ENCODE data around the gene EHD4.

Gene EHD4

DNA sequence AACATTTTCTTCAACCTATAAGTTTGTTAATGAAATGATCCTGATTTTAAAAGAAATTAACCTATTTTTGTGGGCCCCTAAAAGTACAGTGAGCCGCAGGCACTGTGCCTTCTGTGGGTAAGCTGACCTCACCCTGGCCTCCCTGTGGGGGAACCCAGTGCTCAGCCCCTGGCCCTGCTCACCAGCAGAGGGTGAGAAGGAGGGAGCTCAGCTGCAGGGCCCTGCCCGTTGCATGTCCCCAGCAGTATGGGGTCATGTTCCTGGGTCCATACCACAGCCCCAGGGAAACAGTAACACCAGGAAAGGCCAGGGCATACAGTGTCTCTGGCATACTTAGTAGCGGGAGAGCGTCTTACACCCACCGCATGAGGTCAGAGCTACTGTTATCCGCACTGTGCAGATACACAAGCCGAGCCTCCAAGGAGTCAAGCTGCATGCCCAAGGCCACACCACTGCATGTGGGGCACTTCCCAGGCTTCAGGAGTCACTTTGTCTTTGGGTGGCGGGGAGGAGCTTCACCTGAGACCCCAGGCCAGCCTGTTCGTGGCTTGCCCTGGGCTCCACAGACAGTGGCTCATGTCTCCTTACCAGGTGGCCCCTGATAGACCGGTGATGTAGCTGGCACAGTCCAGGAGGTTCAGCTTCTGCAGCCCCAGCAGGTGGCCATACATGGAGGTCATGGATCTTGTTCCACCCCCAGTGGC, 22.6 kb upstream of the EHD4 start:
- no peak for DNase-seq

DNA sequence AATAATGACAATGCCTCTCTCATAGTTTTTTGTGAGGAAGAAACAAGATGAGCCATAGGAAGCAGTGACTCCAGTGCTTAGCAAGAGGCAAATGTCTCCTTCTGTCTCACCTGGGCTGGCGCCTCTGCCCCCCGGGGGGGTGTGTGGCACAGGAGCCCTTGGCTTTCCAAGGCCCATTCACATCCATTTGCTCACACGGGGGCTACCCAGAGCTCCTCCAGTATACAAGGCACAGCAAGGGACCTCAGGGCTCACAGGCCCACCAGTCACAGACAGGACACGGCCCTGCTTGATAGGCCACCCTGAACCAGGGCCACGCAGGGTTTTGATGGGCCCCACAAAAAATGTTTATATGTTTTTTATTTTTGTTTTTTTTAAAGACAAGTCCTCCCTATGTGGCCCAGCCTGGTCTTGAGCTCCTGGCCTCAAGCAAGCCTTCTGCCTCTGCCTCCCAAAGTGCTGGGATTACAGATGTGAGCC, 21.9 kb upstream of the EHD4 start:
- DNase-seq = no peak

DNA sequence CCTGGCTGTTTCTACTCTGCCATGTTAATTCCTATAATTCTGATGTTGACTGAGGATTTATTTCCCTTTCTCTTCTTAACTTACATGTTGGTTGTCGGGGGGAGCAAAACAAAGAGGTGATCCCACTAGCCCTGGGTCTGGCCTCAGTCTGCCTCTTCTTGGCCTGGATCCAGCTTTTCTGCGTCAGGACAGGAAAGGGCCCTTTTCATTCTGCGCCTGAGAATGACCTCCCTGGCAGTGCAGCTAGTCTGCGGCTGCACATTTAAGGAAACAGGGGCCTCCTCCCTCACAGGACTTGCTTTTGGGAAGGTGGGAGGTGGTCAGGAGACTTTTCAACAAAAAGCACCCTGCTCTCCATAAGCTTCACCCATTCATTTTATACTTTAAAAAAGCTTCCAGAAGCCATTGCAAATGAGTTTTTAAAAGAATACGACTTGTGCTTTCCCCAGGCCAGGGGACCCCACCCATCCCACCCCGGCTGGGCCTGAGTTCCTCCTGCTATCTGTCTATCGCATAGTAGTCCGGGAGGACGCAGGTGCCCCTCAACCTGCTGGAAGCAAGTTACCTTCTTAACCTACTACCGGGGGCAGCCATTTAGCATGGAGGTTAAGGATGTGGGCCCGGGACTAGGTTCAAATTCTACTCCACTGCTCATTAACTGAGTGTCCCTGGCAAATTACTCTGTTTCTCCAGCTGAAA, 21.3 kb upstream of the EHD4 start:
- no peak for DNase-seq

DNA sequence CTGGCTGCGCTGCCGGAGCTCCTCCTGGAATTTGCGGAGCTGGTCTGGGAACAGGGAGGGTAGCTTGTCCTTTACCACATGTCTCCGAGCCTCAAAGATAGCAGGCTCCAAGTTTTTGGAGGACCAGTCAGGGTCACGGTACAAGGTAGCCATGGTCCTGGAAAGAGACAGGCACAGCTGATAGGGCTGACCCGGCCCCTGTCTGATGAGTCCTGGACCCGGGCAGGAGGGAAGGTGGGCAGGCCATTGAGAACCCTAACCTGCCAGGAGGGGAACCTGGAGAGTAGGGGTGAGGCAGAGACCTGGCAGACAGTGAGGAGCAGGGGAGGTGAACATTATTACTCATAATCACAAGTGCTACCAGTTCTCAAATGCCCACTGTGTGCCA, 20.4 kb upstream of the EHD4 start:
- DNase-seq = no peak

DNA sequence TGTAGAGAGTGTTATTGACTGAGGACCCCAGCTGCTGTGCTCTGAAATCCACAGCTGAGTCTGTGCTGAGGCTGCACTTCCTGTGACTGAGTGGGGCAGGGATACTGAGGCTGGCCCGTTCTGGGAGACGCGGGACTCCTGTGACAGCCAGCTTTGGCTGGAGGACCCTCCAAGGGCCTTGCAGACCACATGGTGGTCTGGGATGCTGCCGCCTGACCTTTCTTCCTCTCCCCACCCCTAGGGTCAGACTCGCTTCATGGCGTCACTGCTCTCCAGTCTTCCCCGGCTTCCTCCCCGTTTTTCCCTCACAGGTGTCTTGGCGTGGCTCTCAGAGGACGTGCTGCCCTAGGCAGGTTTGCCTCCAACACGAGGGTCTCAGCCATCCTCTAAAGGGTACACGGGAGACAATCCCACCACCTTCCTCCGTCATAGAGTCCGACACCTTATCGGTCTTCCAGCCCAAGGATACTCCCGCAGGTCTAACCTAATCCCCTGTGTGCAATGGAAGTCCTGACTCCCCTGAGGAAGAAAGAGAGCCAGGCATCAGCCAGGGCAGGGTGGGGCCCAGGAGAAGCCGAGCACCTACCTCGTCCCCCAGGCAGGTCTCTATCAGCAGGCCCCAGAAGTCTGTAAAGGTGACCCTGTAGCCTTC, 19.9 kb upstream of the EHD4 start:
- DNase-seq = no peak

DNA sequence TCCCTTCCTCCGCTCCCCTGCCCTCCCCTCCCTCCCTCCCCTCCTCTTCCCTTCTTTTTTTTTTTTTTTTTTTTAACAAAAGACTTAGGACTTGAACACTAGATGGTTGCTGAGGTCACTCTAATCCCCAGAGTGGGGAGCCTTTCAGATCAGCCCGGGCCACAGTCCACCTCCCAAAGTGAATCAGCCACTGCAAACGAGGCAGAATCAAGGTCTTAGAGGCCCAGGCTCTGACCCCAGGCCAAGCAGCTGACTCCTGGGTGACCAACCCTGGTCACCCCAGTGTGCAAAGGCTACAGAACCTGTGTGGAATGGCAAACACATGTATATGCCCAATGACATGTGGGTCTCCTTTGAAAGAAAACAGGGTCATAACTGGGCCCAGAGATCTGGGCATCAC, 18.3 kb upstream of the EHD4 start:
- DNase-seq = no peak

DNA sequence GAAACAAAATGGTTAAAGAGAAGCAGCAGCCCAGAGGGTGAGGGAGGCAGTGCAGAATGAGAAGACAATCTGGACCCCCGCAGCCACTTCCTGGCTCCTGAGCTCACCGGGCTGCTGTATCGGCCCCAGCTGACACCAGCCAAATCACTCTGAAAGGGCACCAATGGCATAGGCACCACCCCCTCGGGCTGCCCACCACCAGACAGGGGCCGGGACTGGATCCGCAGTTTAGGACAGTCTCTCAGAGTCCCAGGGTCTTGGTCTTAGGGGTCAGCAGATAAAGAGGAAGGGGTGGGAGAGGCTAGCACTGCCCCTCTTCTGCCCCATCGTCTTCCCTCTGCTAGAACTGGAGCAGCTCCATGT, 17.9 kb upstream of the EHD4 start:
- no peak for DNase-seq

DNA sequence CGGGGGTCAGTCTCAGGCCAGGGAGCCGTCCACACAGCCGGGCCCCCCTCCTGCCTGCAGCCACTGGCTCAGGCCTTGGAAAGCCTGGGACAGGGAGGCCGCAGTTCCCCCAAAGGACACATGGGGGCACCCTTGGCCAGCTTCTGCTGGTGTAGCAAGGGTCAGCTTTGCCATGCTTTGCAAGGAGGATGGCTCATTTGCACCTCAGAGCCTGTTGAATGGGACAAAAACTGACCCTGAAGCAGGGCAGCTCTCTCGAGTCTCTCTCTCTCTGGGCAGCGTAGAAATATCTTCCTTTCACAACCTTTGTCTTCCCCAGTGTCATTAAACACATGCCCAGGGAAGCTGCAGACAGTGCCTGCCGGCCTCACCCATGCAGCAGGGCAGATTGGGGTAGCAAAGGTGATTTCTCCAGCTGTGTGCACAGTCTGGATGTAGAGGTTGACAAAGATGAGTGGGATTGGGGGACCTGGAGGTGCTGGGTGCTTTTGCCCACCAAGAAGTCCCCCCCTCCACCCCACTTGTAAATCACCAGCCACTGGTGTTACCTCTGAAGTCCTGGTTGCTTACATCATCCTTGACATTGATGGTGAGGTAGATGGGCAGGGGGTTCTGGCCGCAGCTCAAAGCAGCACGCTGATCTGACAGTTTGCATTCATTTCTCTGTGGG, 17.4 kb upstream of the EHD4 start:
- peak; percentile 86 for DNase-seq

DNA sequence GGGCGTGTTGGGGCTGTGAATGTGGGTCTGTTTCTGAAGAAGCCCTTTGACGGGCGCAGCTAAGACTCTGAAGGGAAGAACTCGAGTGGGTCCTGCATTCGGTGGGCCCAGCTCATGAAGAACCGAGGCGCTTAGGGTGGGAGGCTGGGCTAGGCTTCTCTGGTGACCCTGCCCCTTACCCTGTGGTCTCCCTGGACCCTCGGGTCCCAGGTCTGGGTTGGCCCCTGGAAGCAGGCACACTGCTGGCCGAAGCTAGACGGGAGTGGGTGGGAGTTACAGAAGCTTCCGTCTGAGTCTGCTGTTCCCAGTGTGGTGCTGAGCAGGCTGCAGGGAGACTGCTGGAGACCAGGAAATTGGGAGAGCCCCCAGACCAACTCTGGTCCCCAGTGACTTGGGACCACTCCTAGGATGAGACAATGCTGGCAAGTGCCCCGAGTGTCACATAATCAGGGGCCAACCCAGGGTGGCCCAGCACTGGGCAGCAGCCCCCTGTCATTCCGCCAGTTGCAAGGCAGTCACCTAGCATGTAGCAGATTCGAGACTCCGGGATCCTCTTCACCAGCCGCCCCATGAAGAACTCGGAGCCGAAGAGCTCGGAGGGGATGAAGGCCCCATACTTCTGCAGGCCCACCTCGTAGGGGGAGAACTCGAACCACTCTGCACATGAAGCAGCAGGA, 16.7 kb upstream of the EHD4 start:
- DNase-seq = no peak

DNA sequence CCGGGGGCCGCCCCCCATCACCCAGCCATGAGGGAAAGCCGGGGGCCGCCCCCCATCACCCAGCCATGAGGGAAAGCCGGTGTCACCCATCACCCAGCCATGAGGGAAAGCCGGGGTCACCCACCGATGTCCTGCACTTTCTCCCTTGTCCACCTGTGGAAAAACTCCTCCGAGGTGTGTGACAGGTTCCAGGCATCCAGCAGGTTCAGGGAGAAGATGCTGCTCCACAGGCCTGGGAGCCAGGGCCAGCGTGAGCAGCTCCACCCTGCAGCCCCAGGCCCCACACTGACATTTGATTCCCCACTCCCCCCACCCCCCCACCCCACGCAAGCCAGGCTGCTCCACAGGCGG, 15.5 kb upstream of the EHD4 start:
- DNase-seq = no peak

DNA sequence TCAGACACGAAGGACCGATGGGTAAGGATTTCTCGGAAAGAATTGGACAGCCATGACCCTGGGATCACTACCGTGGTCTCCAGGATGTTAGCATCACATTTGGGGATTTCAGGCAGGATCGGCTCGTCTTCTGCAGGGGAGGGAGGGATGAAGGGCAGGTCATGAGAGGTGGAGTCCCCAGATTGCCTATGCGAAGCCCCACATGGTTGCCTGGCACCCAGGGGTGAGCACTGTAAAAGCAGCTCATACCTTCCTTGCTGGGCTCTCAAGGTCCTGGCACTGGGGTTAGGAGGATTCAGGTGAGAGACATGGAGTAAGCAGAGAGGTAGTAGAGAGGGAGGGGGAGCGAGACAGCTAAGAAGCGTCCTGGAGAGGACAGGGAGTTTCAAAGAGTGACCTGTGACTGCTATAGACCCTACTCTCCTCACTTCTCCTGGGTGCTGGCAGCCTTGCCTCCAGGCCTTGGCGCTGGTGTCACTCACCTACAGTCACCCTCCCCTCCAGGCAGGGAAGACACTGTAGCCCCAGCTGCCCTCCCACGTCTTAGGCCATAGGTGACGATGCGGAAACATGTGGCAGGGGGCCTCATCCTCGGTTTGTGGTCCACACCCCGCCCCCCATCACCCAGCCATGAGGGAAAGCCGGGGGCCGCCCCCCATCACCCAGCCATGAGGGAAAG, 15.0 kb upstream of the EHD4 start:
- DNase-seq = no peak

DNA sequence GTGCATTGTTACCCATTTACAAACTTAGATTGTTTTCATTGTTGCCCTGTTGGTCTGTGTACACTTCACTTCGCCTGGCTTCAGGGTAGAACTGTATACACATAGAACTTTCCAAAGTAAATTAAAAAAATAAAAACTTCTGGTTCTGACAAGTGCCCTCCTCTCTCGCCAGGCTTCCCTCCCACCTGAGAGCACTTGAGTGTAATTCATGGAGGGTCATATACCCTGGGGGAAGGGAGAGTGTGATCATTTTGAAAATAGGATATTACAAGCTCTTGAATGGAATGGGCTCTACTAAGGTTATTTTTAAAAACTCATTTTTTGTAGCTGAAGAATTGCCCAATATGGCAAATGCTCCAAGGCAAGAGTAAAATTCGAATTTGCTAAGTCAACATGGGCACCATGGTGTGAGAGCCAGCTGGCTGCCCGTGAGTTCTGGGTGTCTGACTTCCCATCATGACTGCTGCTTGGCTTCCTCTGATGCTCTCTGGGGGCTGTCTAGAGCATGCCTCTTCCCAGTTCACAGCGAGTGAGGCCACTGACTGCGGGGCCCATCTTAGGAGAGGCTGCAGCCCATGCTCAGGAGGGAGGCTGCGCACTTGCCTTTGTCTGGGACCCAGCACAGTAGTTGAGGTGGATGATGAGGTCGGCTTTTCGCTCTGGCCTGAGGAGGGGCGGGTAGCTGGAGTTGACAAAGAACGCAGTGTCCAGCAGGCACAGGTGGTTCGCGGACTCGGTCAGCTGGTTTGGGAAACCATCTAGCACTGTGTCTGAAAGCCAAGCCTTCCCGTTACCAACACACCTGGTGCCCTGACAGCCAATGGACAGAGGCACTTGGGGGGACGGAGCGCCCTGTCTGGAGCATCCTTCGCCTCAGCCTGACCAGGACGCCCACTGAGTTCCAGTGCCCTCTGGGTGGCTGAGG, 13.1 kb upstream of the EHD4 start:
- no peak for DNase-seq

DNA sequence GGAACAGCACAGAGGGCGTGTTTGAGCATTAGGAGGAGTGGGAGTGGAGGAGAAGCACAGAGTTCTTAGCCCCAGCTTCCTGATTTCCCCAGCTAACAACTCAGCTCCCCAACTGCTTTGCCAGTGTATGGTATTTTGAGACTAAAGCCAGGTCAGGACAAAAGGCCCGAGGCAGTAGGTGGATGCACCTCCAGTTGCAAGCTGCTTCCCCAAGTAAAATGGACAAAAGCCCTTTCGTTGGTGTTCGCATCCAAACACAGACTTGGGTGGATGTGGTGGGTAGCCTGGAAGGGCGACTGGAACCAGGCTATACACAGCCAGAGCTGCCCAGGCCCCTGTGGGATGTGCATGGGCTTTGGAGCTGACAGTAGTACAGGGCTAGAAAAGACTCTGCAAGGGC, 12.3 kb upstream of the EHD4 start:
- no peak for DNase-seq

DNA sequence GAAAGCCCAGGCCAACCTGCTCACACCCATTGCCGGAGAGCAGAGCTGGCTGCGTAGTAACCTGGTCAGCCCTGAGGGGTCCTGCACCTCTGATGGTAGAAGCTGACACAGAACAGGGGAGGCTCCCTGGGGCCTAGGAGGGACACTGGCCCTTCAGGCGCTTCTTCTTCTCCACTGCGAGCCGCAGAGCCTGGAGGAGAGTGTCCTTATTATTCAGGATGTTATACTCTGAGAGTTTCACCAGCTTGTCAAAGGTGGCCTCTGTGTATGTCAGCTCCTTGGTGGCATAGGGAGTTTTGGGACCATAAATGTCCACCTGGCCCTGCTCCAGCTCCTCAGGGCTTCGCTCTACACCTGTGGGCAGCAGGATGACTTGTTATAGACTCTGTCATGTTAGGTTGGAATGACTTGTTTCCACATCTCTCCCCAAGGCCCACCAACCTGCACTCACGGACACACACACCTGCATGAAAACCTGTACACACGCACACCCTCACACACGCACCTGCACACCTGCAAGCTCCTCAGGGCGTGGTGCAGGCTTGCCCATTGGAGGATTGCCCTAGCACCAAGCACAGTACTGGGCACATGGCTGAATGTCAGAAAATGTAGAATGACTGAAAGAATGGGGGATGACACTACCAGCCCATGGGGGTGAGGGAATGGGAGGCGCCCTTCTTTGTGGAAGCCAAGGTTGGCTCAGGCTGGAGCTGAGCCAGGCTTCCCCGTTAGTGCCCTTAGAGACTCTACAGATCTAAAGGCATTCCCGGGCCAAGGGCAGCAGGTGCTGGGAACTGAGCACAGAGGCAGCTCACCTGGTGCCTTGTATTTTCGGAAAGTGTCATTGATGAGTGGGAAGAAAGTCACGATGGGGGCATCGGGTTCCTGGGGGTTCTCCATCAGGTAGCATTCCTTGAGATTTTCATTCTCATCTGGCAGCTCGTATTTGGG, 11.5 kb upstream of the EHD4 start:
- DNase-seq = no peak

DNA sequence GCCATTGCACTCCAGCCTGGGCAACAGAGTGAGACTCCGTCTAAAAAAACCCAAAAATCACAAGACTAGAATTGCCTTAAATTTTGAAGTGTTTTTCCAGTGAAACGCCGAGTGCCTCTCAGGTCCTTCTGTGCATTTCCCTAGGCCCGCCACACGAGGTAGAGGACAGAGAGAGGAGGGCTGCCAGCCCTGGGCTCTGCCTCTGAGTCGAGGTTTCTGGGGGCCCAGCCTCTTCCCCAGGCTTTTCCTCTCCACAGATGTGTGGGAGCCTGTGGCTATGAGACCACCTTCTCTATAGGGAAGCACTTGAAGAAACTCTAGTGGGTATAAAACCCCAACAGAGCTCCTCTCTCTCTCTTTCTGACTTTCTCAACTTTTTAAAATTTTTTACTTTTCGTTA, 10.9 kb upstream of the EHD4 start:
- no peak for DNase-seq

DNA sequence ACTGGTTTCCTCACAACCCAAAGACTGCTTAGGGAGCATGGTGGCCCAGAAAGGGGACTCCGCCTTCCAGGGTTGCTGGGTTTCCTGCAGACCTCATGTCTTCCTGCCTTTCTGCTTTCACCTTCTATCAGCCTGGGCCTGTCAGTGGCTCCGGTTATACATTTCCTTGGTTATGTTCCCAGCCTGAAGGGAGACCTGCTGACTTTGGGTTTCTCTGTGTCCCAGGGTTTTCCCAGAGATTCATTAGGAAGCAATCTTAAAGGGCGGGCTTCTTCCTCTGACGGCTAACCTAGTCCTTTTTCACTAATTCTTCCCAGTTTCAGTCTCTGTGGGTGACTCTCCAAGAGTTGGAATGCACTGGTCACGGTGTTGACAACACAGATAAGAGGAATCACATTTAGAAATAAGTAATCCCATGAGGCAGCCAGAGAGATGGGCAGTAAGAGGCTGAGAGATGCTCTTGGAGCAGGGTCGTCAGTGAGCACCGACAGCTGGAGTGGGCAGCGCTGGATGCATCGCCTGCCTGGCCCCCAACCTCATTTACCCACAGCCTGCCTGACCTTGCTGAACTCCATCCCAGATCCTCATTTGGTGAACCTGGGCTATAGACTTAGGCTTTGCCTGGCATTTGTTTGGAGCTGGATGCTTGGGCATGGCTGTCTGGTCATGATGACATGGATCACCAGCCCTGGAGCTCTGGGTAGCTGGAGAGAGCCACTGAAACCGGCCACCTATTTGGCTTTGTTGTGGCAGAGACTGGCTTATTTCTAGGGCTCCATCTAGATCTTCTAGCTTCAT, 10.0 kb upstream of the EHD4 start:
- DNase-seq = no peak

DNA sequence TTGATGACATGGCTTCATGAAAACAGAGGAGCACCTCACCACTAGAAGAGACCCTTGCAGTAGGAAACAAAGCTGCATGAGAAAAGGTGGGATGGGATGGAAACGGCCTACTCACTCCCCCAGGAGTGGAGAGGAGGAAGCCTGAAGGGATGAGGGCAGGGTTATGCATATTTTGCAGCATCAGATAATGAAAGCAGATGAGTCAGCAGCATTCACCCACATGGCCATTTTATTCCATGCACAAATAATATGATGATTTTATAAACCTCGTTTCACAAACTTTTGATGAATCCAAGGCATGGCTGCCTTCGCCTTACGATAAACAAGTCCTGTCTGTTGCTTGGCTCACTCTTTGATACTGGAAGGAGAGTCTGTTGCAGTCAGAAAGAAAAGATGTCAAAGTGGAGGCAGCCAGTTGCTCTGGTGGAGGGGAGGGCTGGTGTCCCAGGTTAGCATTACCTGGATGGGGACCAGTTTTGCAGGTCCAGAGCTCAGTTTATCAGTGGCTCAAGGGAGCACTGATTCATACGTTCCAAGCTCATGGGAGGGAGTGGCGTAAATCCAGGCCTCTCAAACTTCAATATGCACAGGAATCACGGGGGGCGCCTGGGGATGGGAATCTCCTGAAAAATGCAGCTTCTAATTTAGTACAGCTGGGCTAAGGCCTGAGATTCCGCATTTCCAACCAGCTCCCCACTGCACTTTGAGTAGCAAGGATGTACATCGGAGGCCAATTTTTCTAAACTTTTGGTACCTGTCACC, 9.2 kb upstream of the EHD4 start:
- no peak for DNase-seq

DNA sequence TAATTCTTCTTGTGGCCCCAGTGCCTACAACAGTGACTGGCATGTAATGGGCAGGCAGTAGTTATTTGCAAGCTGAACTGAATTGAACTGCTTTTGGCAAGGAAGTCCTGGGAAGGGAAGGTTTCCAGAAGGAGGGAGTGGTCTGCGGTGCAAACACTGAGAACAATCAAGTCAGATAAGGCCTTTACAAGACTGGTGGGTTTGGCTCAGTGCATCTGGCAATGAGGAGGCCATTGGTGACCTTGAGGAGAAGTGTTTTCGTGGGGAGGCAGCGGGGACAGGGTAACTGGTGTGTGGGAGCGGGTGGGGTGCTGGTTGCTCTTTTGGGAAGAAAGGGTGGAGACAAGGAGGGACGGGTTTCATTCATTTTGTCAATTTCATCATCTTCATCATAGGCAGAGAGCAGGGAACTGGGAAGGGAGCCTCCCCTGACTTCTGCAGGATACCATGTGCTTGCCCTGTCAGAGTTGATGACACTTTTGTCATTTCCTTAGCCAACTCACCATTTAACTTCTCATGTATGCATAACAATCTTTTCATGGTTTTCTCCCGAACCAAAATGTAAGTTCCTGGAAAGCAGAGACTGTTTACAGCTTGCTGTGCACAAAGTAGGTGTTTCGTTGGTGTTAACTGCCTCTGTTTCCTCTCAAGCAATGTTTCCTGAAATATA, 8.4 kb upstream of the EHD4 start:
- no peak for DNase-seq
